ENCODE measurements around the gene CLDN2.
"Not testable (repeated sequence)": the region's sequence is repeated elsewhere in the genome, so short reads cannot be mapped to it uniquely, and the experiment has no call there.

Gene CLDN2

GRCh38 chrX:106954041-106954440, 33.8 kb downstream of the CLDN2 start:
- no peak overlapping the region for H3K27ac ChIP-seq (ENCODE audit: low read length)
- WGBS (ENCODE audit: insufficient coverage, insufficient read length): no CpG with 5 or more reads among the region's 4 CpGs
- no peaks in the 10 kb centered on the region for H3K9me3 ChIP-seq (ENCODE audit: control insufficient read depth, insufficient read depth, low read length)
- no peaks in the 10 kb centered on the region for H3K4me1 ChIP-seq (ENCODE audit: control insufficient read depth, insufficient read depth, low read length)
- DNase-seq (ENCODE audit: low read depth, low spot score): no peak
- H3K27me3 ChIP-seq (ENCODE audit: control insufficient read depth, insufficient read depth, low read length): no peaks in the 10 kb centered on the region
- H3K4me3 ChIP-seq (ENCODE audit: low read length): no peak overlapping the region
- no peaks in the 10 kb centered on the region for H3K36me3 ChIP-seq (ENCODE audit: control insufficient read depth, insufficient read depth, low read length)

GRCh38 chrX:106955004-106955772, 35.0 kb downstream of the CLDN2 start:
- Histone ChIP-seq H3K27me3 (ENCODE audit: control insufficient read depth, insufficient read depth, low read length) (no peaks in the 10 kb centered on the region), H3K27ac (ENCODE audit: low read length) (no peak overlapping the region)

GRCh38 chrX:106957856-106958255, 37.7 kb downstream of the CLDN2 start:
- Histone ChIP-seq H3K27me3 (ENCODE audit: control insufficient read depth, insufficient read depth, low read length) (no peaks in the 10 kb centered on the region), H3K27ac (ENCODE audit: low read length) (no peak overlapping the region), H3K4me3 (ENCODE audit: low read length) (no peak overlapping the region), H3K9me3 (ENCODE audit: control insufficient read depth, insufficient read depth, low read length) (no peaks in the 10 kb centered on the region), H3K4me1 (ENCODE audit: control insufficient read depth, insufficient read depth, low read length) (no peaks in the 10 kb centered on the region), H3K36me3 (ENCODE audit: control insufficient read depth, insufficient read depth, low read length) (no peaks in the 10 kb centered on the region)
- no peak for DNase-seq (ENCODE audit: low read depth, low spot score)
- no CpG with 5 or more reads among the region's 1 CpG for WGBS (ENCODE audit: insufficient coverage, insufficient read length)

More at GRCh38 chrX:106955004-106955772, 35.0 kb downstream of the CLDN2 start:
- Histone ChIP-seq H3K4me3 (ENCODE audit: low read length) (no peak overlapping the region), H3K9me3 (ENCODE audit: control insufficient read depth, insufficient read depth, low read length) (no peaks in the 10 kb centered on the region), H3K4me1 (ENCODE audit: control insufficient read depth, insufficient read depth, low read length) (no peaks in the 10 kb centered on the region), H3K36me3 (ENCODE audit: control insufficient read depth, insufficient read depth, low read length) (no peaks in the 10 kb centered on the region)
- DNase-seq (ENCODE audit: low read depth, low spot score): no peak
- WGBS (ENCODE audit: insufficient coverage, insufficient read length): no CpG with 5 or more reads among the region's 1 CpG

- Histone ChIP-seq H3K4me3 (ENCODE audit: low read length) (no peak overlapping the region), H3K4me1 (ENCODE audit: control insufficient read depth, insufficient read depth, low read length) (no peaks in the 10 kb centered on the region), H3K9me3 (ENCODE audit: control insufficient read depth, insufficient read depth, low read length) (no peaks in the 10 kb centered on the region), H3K36me3 (ENCODE audit: control insufficient read depth, insufficient read depth, low read length) (no peaks in the 10 kb centered on the region), H3K27ac (ENCODE audit: low read length) (no peak overlapping the region), H3K27me3 (ENCODE audit: control insufficient read depth, insufficient read depth, low read length) (no peaks in the 10 kb centered on the region)
- no CpG with 5 or more reads among the region's 2 CpGs for WGBS (ENCODE audit: insufficient coverage, insufficient read length)
- DNase-seq (ENCODE audit: low read depth, low spot score): no peak
Observed at GRCh38 chrX:106959901-106960300, 39.7 kb downstream of the CLDN2 start.

- no peak overlapping the region for H3K27ac ChIP-seq (ENCODE audit: low read length)
- 0 out of 2 replicates have a peak, but pooled peaks cover 1% of the 10 kb centered on the region for H3K4me1 ChIP-seq (ENCODE audit: control insufficient read depth, insufficient read depth, low read length)
- no peaks in the 10 kb centered on the region for H3K36me3 ChIP-seq (ENCODE audit: control insufficient read depth, insufficient read depth, low read length)
Observed at GRCh38 chrX:106963111-106963510, 42.9 kb downstream of the CLDN2 start.

GRCh38 chrX:106964290-106964689, 44.1 kb downstream of the CLDN2 start:
- Histone ChIP-seq H3K4me1 (ENCODE audit: control insufficient read depth, insufficient read depth, low read length) (0 out of 2 replicates have a peak, but pooled peaks cover 1% of the 10 kb centered on the region), H3K9me3 (ENCODE audit: control insufficient read depth, insufficient read depth, low read length) (no peaks in the 10 kb centered on the region), H3K27me3 (ENCODE audit: control insufficient read depth, insufficient read depth, low read length) (no peaks in the 10 kb centered on the region), H3K36me3 (ENCODE audit: control insufficient read depth, insufficient read depth, low read length) (no peaks in the 10 kb centered on the region), H3K27ac (ENCODE audit: low read length) (no peak overlapping the region), H3K4me3 (ENCODE audit: low read length) (no peak overlapping the region)
- no CpG with 5 or more reads among the region's 1 CpG for WGBS (ENCODE audit: insufficient coverage, insufficient read length)
- DNase-seq (ENCODE audit: low read depth, low spot score): no peak

More at GRCh38 chrX:106963111-106963510, 42.9 kb downstream of the CLDN2 start:
- no peak for DNase-seq (ENCODE audit: low read depth, low spot score)
- H3K27me3 ChIP-seq (ENCODE audit: control insufficient read depth, insufficient read depth, low read length): no peaks in the 10 kb centered on the region
- no peaks in the 10 kb centered on the region for H3K9me3 ChIP-seq (ENCODE audit: control insufficient read depth, insufficient read depth, low read length)
- H3K4me3 ChIP-seq (ENCODE audit: low read length): no peak overlapping the region

- not testable (repeated sequence) for H3K4me3 ChIP-seq (ENCODE audit: low read length); H3K9me3 ChIP-seq (ENCODE audit: control insufficient read depth, insufficient read depth, low read length); H3K4me1 ChIP-seq (ENCODE audit: control insufficient read depth, insufficient read depth, low read length); H3K27me3 ChIP-seq (ENCODE audit: control insufficient read depth, insufficient read depth, low read length); H3K27ac ChIP-seq (ENCODE audit: low read length); DNase-seq (ENCODE audit: low read depth, low spot score); H3K36me3 ChIP-seq (ENCODE audit: control insufficient read depth, insufficient read depth, low read length)
- no CpG with 5 or more reads among the region's 6 CpGs for WGBS (ENCODE audit: insufficient coverage, insufficient read length)
Observed at GRCh38 chrX:106966547-106966946, 46.3 kb downstream of the CLDN2 start.

- Histone ChIP-seq H3K4me1 (ENCODE audit: control insufficient read depth, insufficient read depth, low read length) (no peaks in the 10 kb centered on the region), H3K9me3 (ENCODE audit: control insufficient read depth, insufficient read depth, low read length) (no peaks in the 10 kb centered on the region), H3K27ac (ENCODE audit: low read length) (no peak overlapping the region), H3K4me3 (ENCODE audit: low read length) (no peak overlapping the region), H3K36me3 (ENCODE audit: control insufficient read depth, insufficient read depth, low read length) (no peaks in the 10 kb centered on the region), H3K27me3 (ENCODE audit: control insufficient read depth, insufficient read depth, low read length) (no peaks in the 10 kb centered on the region)
- DNase-seq (ENCODE audit: low read depth, low spot score): no peak
Observed at GRCh38 chrX:106972896-106973295, 52.7 kb downstream of the CLDN2 start.

GRCh38 chrX:106973433-106974149, 53.4 kb downstream of the CLDN2 start:
- H3K27ac ChIP-seq (ENCODE audit: low read length): no peak overlapping the region
- H3K9me3 ChIP-seq (ENCODE audit: control insufficient read depth, insufficient read depth, low read length): no peaks in the 10 kb centered on the region
- H3K4me3 ChIP-seq (ENCODE audit: low read length): no peak overlapping the region
- H3K27me3 ChIP-seq (ENCODE audit: control insufficient read depth, insufficient read depth, low read length): no peaks in the 10 kb centered on the region
- no peaks in the 10 kb centered on the region for H3K36me3 ChIP-seq (ENCODE audit: control insufficient read depth, insufficient read depth, low read length)
- H3K4me1 ChIP-seq (ENCODE audit: control insufficient read depth, insufficient read depth, low read length): no peaks in the 10 kb centered on the region
- WGBS (ENCODE audit: insufficient coverage, insufficient read length): no CpG with 5 or more reads among the region's 5 CpGs
- DNase-seq (ENCODE audit: low read depth, low spot score): no peak

GRCh38 chrX:106976416-106976815, 56.2 kb downstream of the CLDN2 start:
- Histone ChIP-seq H3K4me3 (ENCODE audit: low read length) (no peak overlapping the region), H3K27ac (ENCODE audit: low read length) (no peak overlapping the region), H3K9me3 (ENCODE audit: control insufficient read depth, insufficient read depth, low read length) (no peaks in the 10 kb centered on the region), H3K4me1 (ENCODE audit: control insufficient read depth, insufficient read depth, low read length) (no peaks in the 10 kb centered on the region), H3K36me3 (ENCODE audit: control insufficient read depth, insufficient read depth, low read length) (no peaks in the 10 kb centered on the region), H3K27me3 (ENCODE audit: control insufficient read depth, insufficient read depth, low read length) (no peaks in the 10 kb centered on the region)
- no peak for DNase-seq (ENCODE audit: low read depth, low spot score)
- WGBS (ENCODE audit: insufficient coverage, insufficient read length): no CpG with 5 or more reads among the region's 3 CpGs
